ENCODE measurements around the gene TIMM10.

The TIMM10 gene

GRCh38 chr11:57530596-57531507 lies at the start of gene TIMM10:
Gene TIMM10 (minus strand): TSS chr11:57530754. CDS start chr11:57530189, 565 bp downstream.
- TF ChIP-seq ZBTB7A (IDR thresholded peaks at IDR 0.05; ENCODE audit: low read depth): no peak
- TF ChIP-seq, protein P1, sequence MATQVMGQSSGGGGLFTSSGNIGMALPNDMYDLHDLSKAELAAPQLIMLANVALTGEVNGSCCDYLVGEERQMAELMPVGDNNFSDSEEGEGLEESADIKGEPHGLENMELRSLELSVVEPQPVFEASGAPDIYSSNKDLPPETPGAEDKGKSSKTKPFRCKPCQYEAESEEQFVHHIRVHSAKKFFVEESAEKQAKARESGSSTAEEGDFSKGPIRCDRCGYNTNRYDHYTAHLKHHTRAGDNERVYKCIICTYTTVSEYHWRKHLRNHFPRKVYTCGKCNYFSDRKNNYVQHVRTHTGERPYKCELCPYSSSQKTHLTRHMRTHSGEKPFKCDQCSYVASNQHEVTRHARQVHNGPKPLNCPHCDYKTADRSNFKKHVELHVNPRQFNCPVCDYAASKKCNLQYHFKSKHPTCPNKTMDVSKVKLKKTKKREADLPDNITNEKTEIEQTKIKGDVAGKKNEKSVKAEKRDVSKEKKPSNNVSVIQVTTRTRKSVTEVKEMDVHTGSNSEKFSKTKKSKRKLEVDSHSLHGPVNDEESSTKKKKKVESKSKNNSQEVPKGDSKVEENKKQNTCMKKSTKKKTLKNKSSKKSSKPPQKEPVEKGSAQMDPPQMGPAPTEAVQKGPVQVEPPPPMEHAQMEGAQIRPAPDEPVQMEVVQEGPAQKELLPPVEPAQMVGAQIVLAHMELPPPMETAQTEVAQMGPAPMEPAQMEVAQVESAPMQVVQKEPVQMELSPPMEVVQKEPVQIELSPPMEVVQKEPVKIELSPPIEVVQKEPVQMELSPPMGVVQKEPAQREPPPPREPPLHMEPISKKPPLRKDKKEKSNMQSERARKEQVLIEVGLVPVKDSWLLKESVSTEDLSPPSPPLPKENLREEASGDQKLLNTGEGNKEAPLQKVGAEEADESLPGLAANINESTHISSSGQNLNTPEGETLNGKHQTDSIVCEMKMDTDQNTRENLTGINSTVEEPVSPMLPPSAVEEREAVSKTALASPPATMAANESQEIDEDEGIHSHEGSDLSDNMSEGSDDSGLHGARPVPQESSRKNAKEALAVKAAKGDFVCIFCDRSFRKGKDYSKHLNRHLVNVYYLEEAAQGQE (IDR thresholded peaks at IDR 0.05; ENCODE audit: low read depth): no peak
- no peak; the same call in 1 of the 2 replicates for TF ChIP-seq TEAD4 (IDR thresholded peaks at IDR 0.05)
- TF ChIP-seq EGR1 (IDR thresholded peaks at IDR 0.05): no peak; the same call in 1 of the 2 replicates
- no peak for TF ChIP-seq CEBPB (IDR thresholded peaks at IDR 0.05)
- TF ChIP-seq, protein P2, sequence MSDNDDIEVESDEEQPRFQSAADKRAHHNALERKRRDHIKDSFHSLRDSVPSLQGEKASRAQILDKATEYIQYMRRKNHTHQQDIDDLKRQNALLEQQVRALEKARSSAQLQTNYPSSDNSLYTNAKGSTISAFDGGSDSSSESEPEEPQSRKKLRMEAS (IDR thresholded peaks at IDR 0.05): peak; percentile 94
- TF ChIP-seq, protein P3, sequence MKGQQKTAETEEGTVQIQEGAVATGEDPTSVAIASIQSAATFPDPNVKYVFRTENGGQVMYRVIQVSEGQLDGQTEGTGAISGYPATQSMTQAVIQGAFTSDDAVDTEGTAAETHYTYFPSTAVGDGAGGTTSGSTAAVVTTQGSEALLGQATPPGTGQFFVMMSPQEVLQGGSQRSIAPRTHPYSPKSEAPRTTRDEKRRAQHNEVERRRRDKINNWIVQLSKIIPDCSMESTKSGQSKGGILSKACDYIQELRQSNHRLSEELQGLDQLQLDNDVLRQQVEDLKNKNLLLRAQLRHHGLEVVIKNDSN (IDR thresholded peaks at IDR 0.05): peak; percentile 85
- TF ChIP-seq TAF1 (IDR thresholded peaks at IDR 0.05; ENCODE audit: low read depth): peak; percentile 73
- TF ChIP-seq EP300 (IDR thresholded peaks at IDR 0.05; ENCODE audit: borderline replicate concordance): 0 out of 2 replicates have a peak, but pooled peaks have one; percentile 15
- TF ChIP-seq NFIC (IDR thresholded peaks at IDR 0.05): peak; percentile 12; the same call in 1 of the 2 replicates
- TF ChIP-seq RAD21 (IDR thresholded peaks at IDR 0.05; ENCODE audit: low read depth): no peak
- TF ChIP-seq TCF12 (IDR thresholded peaks at IDR 0.05; ENCODE audit: low read depth): peak; percentile 67; the same call in 1 of the 2 replicates
- TF ChIP-seq CREB1 (IDR thresholded peaks at IDR 0.05; ENCODE audit: low read depth): no peak; the same call in 1 of the 2 replicates
- no peak for TF ChIP-seq YY1 (IDR thresholded peaks at IDR 0.05; ENCODE audit: low read depth)
- peak; percentile 82 for TF ChIP-seq FOXM1 (IDR thresholded peaks at IDR 0.05; ENCODE audit: borderline replicate concordance, low read depth)

DNA sequence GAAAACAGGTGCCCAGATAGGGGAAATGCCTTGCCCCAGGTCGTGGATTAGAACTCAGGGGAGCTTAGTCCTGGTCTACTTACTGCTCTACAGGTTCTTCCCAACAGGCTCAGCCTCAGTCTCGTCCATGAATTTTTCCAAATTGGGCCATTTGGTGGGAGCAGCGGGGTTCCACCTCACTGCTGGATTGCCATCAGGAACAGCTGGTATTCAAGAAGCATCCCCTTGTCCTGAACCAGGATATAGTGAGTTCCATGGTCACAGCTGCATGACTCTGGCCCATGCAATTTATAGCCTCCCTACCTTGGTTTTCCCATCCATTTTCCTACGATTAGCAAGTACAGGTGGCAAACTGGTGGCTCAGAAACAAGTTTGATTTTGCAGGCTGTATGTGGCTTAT lies 43.5 kb upstream of the TIMM10 start:
- TF ChIP-seq, protein P2 (IDR thresholded peaks at IDR 0.05): no peak
- TF ChIP-seq YY1 (IDR thresholded peaks at IDR 0.05; ENCODE audit: low read depth) (no peak), EP300 (IDR thresholded peaks at IDR 0.05; ENCODE audit: borderline replicate concordance) (no peak), RAD21 (IDR thresholded peaks at IDR 0.05; ENCODE audit: low read depth) (no peak), CEBPB (IDR thresholded peaks at IDR 0.05) (no peak), ZBTB7A (IDR thresholded peaks at IDR 0.05; ENCODE audit: low read depth) (no peak), TEAD4 (IDR thresholded peaks at IDR 0.05) (no peak), NFIC (IDR thresholded peaks at IDR 0.05) (no peak), TCF12 (IDR thresholded peaks at IDR 0.05; ENCODE audit: low read depth) (no peak), TAF1 (IDR thresholded peaks at IDR 0.05; ENCODE audit: low read depth) (no peak), EGR1 (IDR thresholded peaks at IDR 0.05) (no peak), FOXM1 (IDR thresholded peaks at IDR 0.05; ENCODE audit: borderline replicate concordance, low read depth) (no peak), CREB1 (IDR thresholded peaks at IDR 0.05; ENCODE audit: low read depth) (no peak)
- TF ChIP-seq, protein P3 (IDR thresholded peaks at IDR 0.05): no peak
- TF ChIP-seq, protein P1 (IDR thresholded peaks at IDR 0.05; ENCODE audit: low read depth): no peak

- TF ChIP-seq ZBTB7A (IDR thresholded peaks at IDR 0.05; ENCODE audit: low read depth) (no peak), NFIC (IDR thresholded peaks at IDR 0.05) (no peak), CREB1 (IDR thresholded peaks at IDR 0.05; ENCODE audit: low read depth) (no peak), EGR1 (IDR thresholded peaks at IDR 0.05) (no peak), TCF12 (IDR thresholded peaks at IDR 0.05; ENCODE audit: low read depth) (no peak), EP300 (IDR thresholded peaks at IDR 0.05; ENCODE audit: borderline replicate concordance) (no peak), YY1 (IDR thresholded peaks at IDR 0.05; ENCODE audit: low read depth) (no peak), TAF1 (IDR thresholded peaks at IDR 0.05; ENCODE audit: low read depth) (no peak), TEAD4 (IDR thresholded peaks at IDR 0.05) (no peak), FOXM1 (IDR thresholded peaks at IDR 0.05; ENCODE audit: borderline replicate concordance, low read depth) (no peak), CEBPB (IDR thresholded peaks at IDR 0.05) (no peak), RAD21 (IDR thresholded peaks at IDR 0.05; ENCODE audit: low read depth) (no peak)
- TF ChIP-seq, protein P3 (IDR thresholded peaks at IDR 0.05): no peak
- TF ChIP-seq, protein P2 (IDR thresholded peaks at IDR 0.05): no peak
- TF ChIP-seq, protein P1 (IDR thresholded peaks at IDR 0.05; ENCODE audit: low read depth): no peak
Measured at GRCh38 chr11:57571606-57572005, 41.1 kb upstream of the TIMM10 start.

Data from Ishikawa (cell line).